ENCODE data around the gene ERVK3-1.

- TF ChIP-seq CTCF (IDR thresholded peaks at IDR 0.05; ENCODE audit: low read depth, low read length) (no peak), EZH2phosphoT487 (IDR thresholded peaks at IDR 0.05; ENCODE audit: low read depth) (no peak)
Measured at GRCh38 chr19:58274771-58275201, 30.4 kb upstream of the ERVK3-1 start.

Measured in OCI-LY3 (cell line).